ENCODE data around the gene ARPC2. TPM values are rescaled to one million over a fixed set of nuclear protein-coding genes. Genes with fewer than 3 reads are reported as not detected.
A peak's percentile ranks its signal among the peaks of the same experiment; 100 is the strongest.

ARPC2 gene
- total RNA-seq, 1 donor from 2014 or later: 276 TPM

GRCh38 chr2:218186876-218187275 lies 30.1 kb upstream of the ARPC2 start:
- Mint-ChIP-seq H3K4me3 (no peak overlapping the region), H3K27ac (peak overlapping the region; percentile 82), H3K36me3 (no peaks in the 10 kb centered on the region), H3K9me3 (no peaks in the 10 kb centered on the region), H3K27me3 (ENCODE audit: low read depth) (peaks cover 2% of the 10 kb centered on the region), H3K4me1 (peaks cover 12% of the 10 kb centered on the region)
- TF ChIP-seq CTCF (IDR thresholded peaks at IDR 0.05; ENCODE audit: unreplicated experiment): no peak
- DNase-seq (ENCODE audit: low spot score in 2 of 2, unreplicated experiment in 2 of 2): no peak

- no peak for TF ChIP-seq CTCF (IDR thresholded peaks at IDR 0.05; ENCODE audit: unreplicated experiment)
- H3K27me3 Mint-ChIP-seq (ENCODE audit: low read depth): peaks cover 2% of the 10 kb centered on the region
- peak overlapping the region; percentile 82 for H3K27ac Mint-ChIP-seq
- no peaks in the 10 kb centered on the region for H3K9me3 Mint-ChIP-seq
- no peaks in the 10 kb centered on the region for H3K36me3 Mint-ChIP-seq
- H3K4me3 Mint-ChIP-seq: no peak overlapping the region
- no peak for DNase-seq (ENCODE audit: low spot score in 2 of 2, unreplicated experiment in 2 of 2)
- H3K4me1 Mint-ChIP-seq: peaks cover 12% of the 10 kb centered on the region
Observed at GRCh38 chr2:218187296-218188015, 29.5 kb upstream of the ARPC2 start.

GRCh38 chr2:218188528-218188927 lies 28.5 kb upstream of the ARPC2 start:
- Mint-ChIP-seq H3K4me3 (no peak overlapping the region), H3K27ac (no peak overlapping the region)
- no peak for TF ChIP-seq CTCF (IDR thresholded peaks at IDR 0.05; ENCODE audit: unreplicated experiment)

GRCh38 chr2:218192902-218193430 lies 24.0 kb upstream of the ARPC2 start:
- H3K9me3 Mint-ChIP-seq: no peaks in the 10 kb centered on the region
- no peaks in the 10 kb centered on the region for H3K36me3 Mint-ChIP-seq
- H3K4me1 Mint-ChIP-seq: peaks cover under 1% of the 10 kb centered on the region
- H3K4me3 Mint-ChIP-seq: no peak overlapping the region
- no peak overlapping the region for H3K27ac Mint-ChIP-seq
- peaks cover 7% of the 10 kb centered on the region for H3K27me3 Mint-ChIP-seq (ENCODE audit: low read depth)
- no peak for DNase-seq (ENCODE audit: low spot score in 2 of 2, unreplicated experiment in 2 of 2)
- no peak for TF ChIP-seq CTCF (IDR thresholded peaks at IDR 0.05; ENCODE audit: unreplicated experiment)

More at GRCh38 chr2:218188528-218188927, 28.5 kb upstream of the ARPC2 start:
- H3K4me1 Mint-ChIP-seq: peaks cover 12% of the 10 kb centered on the region
- H3K36me3 Mint-ChIP-seq: no peaks in the 10 kb centered on the region
- H3K9me3 Mint-ChIP-seq: no peaks in the 10 kb centered on the region
- peaks cover 2% of the 10 kb centered on the region for H3K27me3 Mint-ChIP-seq (ENCODE audit: low read depth)
- no peak for DNase-seq (ENCODE audit: low spot score in 2 of 2, unreplicated experiment in 2 of 2)

- Mint-ChIP-seq H3K9me3 (no peaks in the 10 kb centered on the region), H3K4me3 (no peak overlapping the region), H3K36me3 (no peaks in the 10 kb centered on the region), H3K27ac (no peak overlapping the region), H3K27me3 (ENCODE audit: low read depth) (peaks cover 13% of the 10 kb centered on the region), H3K4me1 (no peaks in the 10 kb centered on the region)
- no peak for DNase-seq (ENCODE audit: low spot score in 2 of 2, unreplicated experiment in 2 of 2)
- no peak for TF ChIP-seq CTCF (IDR thresholded peaks at IDR 0.05; ENCODE audit: unreplicated experiment)
Observed at GRCh38 chr2:218193701-218194100, 23.3 kb upstream of the ARPC2 start.
